K562 (cell line): Measurements from ENCODE around the gene KRT16. TPM values are rescaled to one million over a fixed set of nuclear protein-coding genes. Genes with fewer than 3 reads are reported as not detected.
A peak's percentile ranks its signal among the peaks of the same experiment; 100 is the strongest.

ENCODE experiments used
- BCL6 ChIP-seq: fragments of 250-450 bp; sonication (Bioruptor Pico); IDR thresholded peaks from 2 replicates; pipeline ENCODE4 v1.4.0; 2020
- CHCHD3 ChIP-seq: fragments of 250-450 bp; sonication (Bioruptor Pico); IDR thresholded peaks from 2 replicates; pipeline ENCODE4 v2.1.2; 2022; ENCODE audit warnings: mild to moderate bottlenecking
- CREM ChIP-seq: IDR thresholded peaks from 2 replicates; pipeline ENCODE4 v1.6.1; 2014; ENCODE audit warnings: antibody characterized with exemption, low read depth
- CSDE1 ChIP-seq, 2 experiments: fragments of 450-650 bp; IDR thresholded peaks; 2 replicates each; pipeline ENCODE4 v1.6.1; 2016; ENCODE audit warnings: mild to moderate bottlenecking in 1 of 2
- ETS2 ChIP-seq: IDR thresholded peaks from 2 replicates; pipeline ENCODE4 v1.6.1; 2016; ENCODE audit warnings: borderline replicate concordance, missing genetic modification characterization, mild to moderate bottlenecking, moderate library complexity, missing compliant biosample characterization; ENCODE audit not compliant: poor library complexity, severe bottlenecking
- EWSR1 ChIP-seq: fragments of 450-650 bp; IDR thresholded peaks from 2 replicates; pipeline ENCODE4 v1.6.1; 2018; ENCODE audit warnings: borderline replicate concordance, mild to moderate bottlenecking, low read depth, moderate library complexity; ENCODE audit not compliant: partially characterized antibody
- MECOM ChIP-seq: fragments of 250-450 bp; sonication (Bioruptor Pico); IDR thresholded peaks from 2 replicates; pipeline ENCODE4 v1.8.0; 2022; ENCODE audit warnings: inconsistent platforms
- NELFE ChIP-seq: IDR thresholded peaks from 2 replicates; pipeline ENCODE4 v1.6.1; 2011; ENCODE audit warnings: mild to moderate bottlenecking; ENCODE audit not compliant: insufficient read depth, insufficient read length
- NFATC3 ChIP-seq: fragments of 450-650 bp; IDR thresholded peaks from 2 replicates; pipeline ENCODE4 v1.6.1; 2017; ENCODE audit warnings: mild to moderate bottlenecking
- SMARCB1 ChIP-seq: IDR thresholded peaks from 2 replicates; pipeline ENCODE4 v1.6.1; 2011; ENCODE audit warnings: improper control_type of control experiment, low read depth; ENCODE audit not compliant: insufficient read length
- SMARCE1 ChIP-seq: fragments of 450-650 bp; IDR thresholded peaks from 2 replicates; pipeline ENCODE4 v1.7.1; 2016; ENCODE audit warnings: mild to moderate bottlenecking
- SRF ChIP-seq, 2 experiments: fragments of 250-450, 450-650 bp in 1 of 2; sonication (Bioruptor Pico) in 1 of 2; sonication (generic) in 1 of 2; formaldehyde crosslinking; IDR thresholded peaks; 2 replicates each; pipeline versions ENCODE4 v1.5.0 to v1.5.1; 2020 to 2022; ENCODE audit warnings: mild to moderate bottlenecking in 1 of 2, missing genetic modification reagents in 1 of 2
- TCF3 ChIP-seq: sonication (generic); formaldehyde crosslinking; IDR thresholded peaks from 2 replicates; pipeline ENCODE4 v1.4.0; 2020; ENCODE audit warnings: mild to moderate bottlenecking, missing genetic modification reagents
- ZNF347 ChIP-seq: fragments of 450-650 bp; formaldehyde crosslinking; IDR thresholded peaks from 2 replicates; pipeline ENCODE4 v1.4.0; 2020; ENCODE audit warnings: low read depth, mild to moderate bottlenecking, moderate library complexity
- polyA plus RNA-seq, 8 experiments: library from polyadenylated mRNA; depleted of rRNA in 4 of 8; stranded (reverse) in 5 of 8; unstranded in 3 of 8; fragments of >200 nt; fragmentation: Nextera tagmentation in 2 of 8; fragmentation: Illumina TruSeq in 1 of 8; extraction: Ambion mirVana in 2 of 8; extraction: Trizol in 1 of 8; gene quantifications; 2 replicates each; pipeline versions ENCODE4 v1.2.1 to v1.2.3, GENCODE V29; 2011 to 2014; ENCODE audit warnings: inconsistent platforms in 1 of 8, missing spikeins in 1 of 8
- total RNA-seq, 7 experiments: library from RNA; depleted of rRNA in 6 of 7; stranded (reverse); fragments of >200 nt in 6 of 7; fragmentation: Illumina TruSeq in 2 of 7; extraction: Trizol in 2 of 7; gene quantifications; 2 replicates each; pipeline versions ENCODE4 v1.2.1 to v1.2.3, GENCODE V29; 2011 to 2021; ENCODE audit warnings: low replicate concordance in 1 of 7
- TF ChIP-seq, protein P1 (sequence below): fragments of 450-650 bp; IDR thresholded peaks from 2 replicates; pipeline ENCODE4 v1.6.1; 2014; ENCODE audit warnings: low read depth, mild to moderate bottlenecking, moderate library complexity, borderline replicate concordance
- TF ChIP-seq, protein P2 (sequence below), 2 experiments: fragments of 250-450 bp in 1 of 2; fragments of 450-650 bp in 1 of 2; sonication (Bioruptor Pico) in 1 of 2; IDR thresholded peaks; 2 replicates each; pipeline versions ENCODE4 v1.6.1 to v1.8.0; 2016 to 2021; ENCODE audit warnings: mild to moderate bottlenecking in 2 of 2, moderate library complexity in 2 of 2, missing compliant biosample characterization in 1 of 2, missing genetic modification characterization in 1 of 2
- TF ChIP-seq, protein P3 (sequence below): fragments of 200-800 bp; sonication (Bioruptor generic); IDR thresholded peaks from 2 replicates; pipeline ENCODE4 v1.6.1; 2017; ENCODE audit warnings: missing genetic modification characterization, missing compliant biosample characterization
- TF ChIP-seq, protein P4 (sequence below): sonication (generic); formaldehyde crosslinking; IDR thresholded peaks from 2 replicates; pipeline ENCODE4 v1.8.0; 2022; ENCODE audit warnings: missing genetic modification reagents, mild to moderate bottlenecking, borderline replicate concordance
- TF ChIP-seq, protein P5 (sequence below): fragments of 250-450 bp; sonication (Bioruptor Pico); IDR thresholded peaks from 2 replicates; pipeline ENCODE4 v1.5.0; 2022; ENCODE audit warnings: mild to moderate bottlenecking
- TF ChIP-seq, protein P6 (sequence below): sonication (generic); formaldehyde crosslinking; IDR thresholded peaks from 2 replicates; pipeline ENCODE4 v1.9.0; 2022; ENCODE audit warnings: mild to moderate bottlenecking, missing genetic modification reagents

The KRT16 gene
- total and polyA plus RNA-seq, 9 of the 15 experiments (the other 6 are each of a cell fraction or from before 2014, with no cell fraction given), result 0.04 TPM; not detected in 8

DNA sequence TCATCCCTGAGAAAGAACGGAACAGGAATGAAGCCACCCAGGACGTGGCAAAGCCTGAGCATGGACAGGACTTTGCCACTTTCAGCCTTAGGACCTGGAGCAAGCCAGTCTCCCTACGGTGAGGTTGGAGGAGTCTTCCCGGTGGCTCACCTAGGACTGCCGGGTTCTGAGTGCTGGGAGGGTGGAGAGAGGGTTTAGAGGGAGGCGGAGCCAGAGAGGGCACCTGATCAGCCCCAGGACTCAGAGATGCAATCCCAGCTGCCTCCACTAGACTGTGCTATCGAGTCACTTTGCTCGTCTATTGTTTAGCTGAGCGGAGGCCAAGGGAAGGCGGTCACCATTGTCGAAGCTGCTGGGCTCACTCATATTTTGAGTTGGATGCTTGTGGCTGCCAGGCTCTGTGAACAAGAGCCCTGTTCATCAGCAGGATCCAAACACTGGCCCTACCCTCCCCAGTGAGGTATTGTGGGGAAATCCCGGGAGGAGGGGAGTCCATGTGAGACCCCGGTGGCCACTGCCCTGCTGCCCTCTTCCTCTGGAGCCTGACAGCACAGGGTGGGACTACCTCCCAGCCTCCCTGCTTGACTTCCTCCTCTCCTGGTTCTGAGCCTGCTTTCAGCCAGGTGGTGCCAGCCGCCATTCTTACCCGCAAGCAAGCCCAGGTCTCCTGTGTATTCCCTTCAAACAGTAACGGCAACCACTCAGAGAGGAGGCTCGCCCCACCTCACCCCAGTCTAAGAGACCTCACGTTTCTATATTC lies 32.9 kb downstream of the KRT16 start (continued):
- peak in 1 of 2 experiments; percentile 82; a peak in 1 of 4 replicates for TF ChIP-seq SRF (CRISPR knock-in tag; IDR thresholded peaks at IDR 0.05)
- TF ChIP-seq, protein P1, sequence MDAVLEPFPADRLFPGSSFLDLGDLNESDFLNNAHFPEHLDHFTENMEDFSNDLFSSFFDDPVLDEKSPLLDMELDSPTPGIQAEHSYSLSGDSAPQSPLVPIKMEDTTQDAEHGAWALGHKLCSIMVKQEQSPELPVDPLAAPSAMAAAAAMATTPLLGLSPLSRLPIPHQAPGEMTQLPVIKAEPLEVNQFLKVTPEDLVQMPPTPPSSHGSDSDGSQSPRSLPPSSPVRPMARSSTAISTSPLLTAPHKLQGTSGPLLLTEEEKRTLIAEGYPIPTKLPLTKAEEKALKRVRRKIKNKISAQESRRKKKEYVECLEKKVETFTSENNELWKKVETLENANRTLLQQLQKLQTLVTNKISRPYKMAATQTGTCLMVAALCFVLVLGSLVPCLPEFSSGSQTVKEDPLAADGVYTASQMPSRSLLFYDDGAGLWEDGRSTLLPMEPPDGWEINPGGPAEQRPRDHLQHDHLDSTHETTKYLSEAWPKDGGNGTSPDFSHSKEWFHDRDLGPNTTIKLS, result 0 out of 2 replicates have a peak, but pooled peaks have one; percentile 30
- no peak for TF ChIP-seq CHCHD3 (CRISPR knock-in tag)
- TF ChIP-seq, protein P2, sequence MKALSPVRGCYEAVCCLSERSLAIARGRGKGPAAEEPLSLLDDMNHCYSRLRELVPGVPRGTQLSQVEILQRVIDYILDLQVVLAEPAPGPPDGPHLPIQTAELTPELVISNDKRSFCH (CRISPR knock-in tag; IDR thresholded peaks at IDR 0.05), result no peak
- TF ChIP-seq, protein P2 (tag; IDR thresholded peaks at IDR 0.05), result no peak
- TF ChIP-seq ETS2 (tag), result no peak
- no peak for TF ChIP-seq MECOM (CRISPR knock-in tag)
- no peak for TF ChIP-seq BCL6 (CRISPR knock-in tag)
- TF ChIP-seq SMARCB1, result no peak
- no peak for TF ChIP-seq NELFE
- TF ChIP-seq, protein P3, sequence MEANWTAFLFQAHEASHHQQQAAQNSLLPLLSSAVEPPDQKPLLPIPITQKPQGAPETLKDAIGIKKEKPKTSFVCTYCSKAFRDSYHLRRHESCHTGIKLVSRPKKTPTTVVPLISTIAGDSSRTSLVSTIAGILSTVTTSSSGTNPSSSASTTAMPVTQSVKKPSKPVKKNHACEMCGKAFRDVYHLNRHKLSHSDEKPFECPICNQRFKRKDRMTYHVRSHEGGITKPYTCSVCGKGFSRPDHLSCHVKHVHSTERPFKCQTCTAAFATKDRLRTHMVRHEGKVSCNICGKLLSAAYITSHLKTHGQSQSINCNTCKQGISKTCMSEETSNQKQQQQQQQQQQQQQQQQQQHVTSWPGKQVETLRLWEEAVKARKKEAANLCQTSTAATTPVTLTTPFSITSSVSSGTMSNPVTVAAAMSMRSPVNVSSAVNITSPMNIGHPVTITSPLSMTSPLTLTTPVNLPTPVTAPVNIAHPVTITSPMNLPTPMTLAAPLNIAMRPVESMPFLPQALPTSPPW (CRISPR knock-in tag), result no peak
- no peak for TF ChIP-seq ZNF347 (CRISPR knock-in tag)
- TF ChIP-seq CSDE1 (IDR thresholded peaks at IDR 0.05), result no peak
- TF ChIP-seq EWSR1, result no peak
- TF ChIP-seq NFATC3, result no peak
- TF ChIP-seq, protein P4, sequence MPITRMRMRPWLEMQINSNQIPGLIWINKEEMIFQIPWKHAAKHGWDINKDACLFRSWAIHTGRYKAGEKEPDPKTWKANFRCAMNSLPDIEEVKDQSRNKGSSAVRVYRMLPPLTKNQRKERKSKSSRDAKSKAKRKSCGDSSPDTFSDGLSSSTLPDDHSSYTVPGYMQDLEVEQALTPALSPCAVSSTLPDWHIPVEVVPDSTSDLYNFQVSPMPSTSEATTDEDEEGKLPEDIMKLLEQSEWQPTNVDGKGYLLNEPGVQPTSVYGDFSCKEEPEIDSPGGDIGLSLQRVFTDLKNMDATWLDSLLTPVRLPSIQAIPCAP, result no peak
- TF ChIP-seq, protein P5, sequence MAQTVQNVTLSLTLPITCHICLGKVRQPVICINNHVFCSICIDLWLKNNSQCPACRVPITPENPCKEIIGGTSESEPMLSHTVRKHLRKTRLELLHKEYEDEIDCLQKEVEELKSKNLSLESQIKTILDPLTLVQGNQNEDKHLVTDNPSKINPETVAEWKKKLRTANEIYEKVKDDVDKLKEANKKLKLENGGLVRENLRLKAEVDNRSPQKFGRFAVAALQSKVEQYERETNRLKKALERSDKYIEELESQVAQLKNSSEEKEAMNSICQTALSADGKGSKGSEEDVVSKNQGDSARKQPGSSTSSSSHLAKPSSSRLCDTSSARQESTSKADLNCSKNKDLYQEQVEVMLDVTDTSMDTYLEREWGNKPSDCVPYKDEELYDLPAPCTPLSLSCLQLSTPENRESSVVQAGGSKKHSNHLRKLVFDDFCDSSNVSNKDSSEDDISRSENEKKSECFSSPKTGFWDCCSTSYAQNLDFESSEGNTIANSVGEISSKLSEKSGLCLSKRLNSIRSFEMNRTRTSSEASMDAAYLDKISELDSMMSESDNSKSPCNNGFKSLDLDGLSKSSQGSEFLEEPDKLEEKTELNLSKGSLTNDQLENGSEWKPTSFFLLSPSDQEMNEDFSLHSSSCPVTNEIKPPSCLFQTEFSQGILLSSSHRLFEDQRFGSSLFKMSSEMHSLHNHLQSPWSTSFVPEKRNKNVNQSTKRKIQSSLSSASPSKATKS (CRISPR knock-in tag), result no peak
- peak; percentile 40; the same call in 1 of the 2 replicates for TF ChIP-seq CREM
- TF ChIP-seq, protein P6, sequence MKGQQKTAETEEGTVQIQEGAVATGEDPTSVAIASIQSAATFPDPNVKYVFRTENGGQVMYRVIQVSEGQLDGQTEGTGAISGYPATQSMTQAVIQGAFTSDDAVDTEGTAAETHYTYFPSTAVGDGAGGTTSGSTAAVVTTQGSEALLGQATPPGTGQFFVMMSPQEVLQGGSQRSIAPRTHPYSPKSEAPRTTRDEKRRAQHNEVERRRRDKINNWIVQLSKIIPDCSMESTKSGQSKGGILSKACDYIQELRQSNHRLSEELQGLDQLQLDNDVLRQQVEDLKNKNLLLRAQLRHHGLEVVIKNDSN (CRISPR knock-in tag), result peak; percentile 78
- TF ChIP-seq TCF3, result no peak
- no peak for TF ChIP-seq SMARCE1
